H1 (cell line): ENCODE data around the gene DIPK2A. TPM values are rescaled to one million over a fixed set of nuclear protein-coding genes. Genes with fewer than 3 reads are reported as not detected.

Experiments
- CTCF ChIA-PET: fragments of 300-600 bp; sonication (Branson Sonifier 250); formaldehyde crosslinking; loops from one replicate; lab custom pipeline; 2021; ENCODE audit not compliant: partially characterized antibody; lab: Charles Lee
- POLR2A ChIA-PET: fragments of 300-600 bp; sonication (Branson Sonifier 250); formaldehyde crosslinking; loops from one replicate; lab custom pipeline; 2021; ENCODE audit warnings: inconsistent platforms; ENCODE audit not compliant: partially characterized antibody; lab: Charles Lee
- DNase-seq, 2 experiments: peaks; one replicate each; pipeline versions ENCODE4 v3.0.0 to v3.0.0-alpha.2; 2010 to 2022; ENCODE audit warnings: low spot score in 2 of 2, low read depth in 1 of 2, mixed read lengths in 1 of 2
- FAIRE-seq: peaks from 2 replicates; lab custom pipeline; 2011; peaks lifted over from hg19 to GRCh38; lab: Jason Lieb, UNC
- H2AFZ ChIP-seq: 2 replicates; pipeline ENCODE4 v1.8.1; 2012; ENCODE audit warnings: low read length, inconsistent platforms
- H2AK5ac ChIP-seq: 2 replicates; pipeline ENCODE4 v1.6.1; 2013; ENCODE audit warnings: low read depth, low read length
- H2BK120ac ChIP-seq: replicated peaks from 2 replicates; pipeline ENCODE3; 2013; ENCODE audit warnings: low read depth, low read length, inconsistent platforms
- H2BK12ac ChIP-seq: 2 replicates; pipeline ENCODE4 v1.6.1; 2013; ENCODE audit warnings: low read depth, low read length
- H2BK15ac ChIP-seq: 2 replicates; pipeline ENCODE4 v1.6.1; 2013; ENCODE audit warnings: low read length
- H2BK20ac ChIP-seq: 2 replicates; pipeline ENCODE4 v1.6.1; 2013; ENCODE audit warnings: low read length
- H2BK5ac ChIP-seq: 2 replicates; pipeline ENCODE4 v1.6.1; 2013; ENCODE audit warnings: low read depth, low read length
- H3K14ac ChIP-seq: 2 replicates; pipeline ENCODE4 v1.6.1; 2013; ENCODE audit warnings: inconsistent platforms; ENCODE audit not compliant: insufficient read length
- H3K18ac ChIP-seq: 2 replicates; pipeline ENCODE4 v1.6.1; 2013; ENCODE audit warnings: low read length; ENCODE audit errors: extremely low read depth
- H3K23ac ChIP-seq: 2 replicates; pipeline ENCODE4 v1.6.1; 2013; ENCODE audit warnings: inconsistent platforms; ENCODE audit not compliant: insufficient read length
- H3K23me2 ChIP-seq: 2 replicates; pipeline ENCODE4 v1.6.1; 2013; ENCODE audit warnings: low read depth, low read length
- H3K27ac ChIP-seq: 2 replicates; pipeline ENCODE4 v1.6.1; 2011; ENCODE audit warnings: low read depth, low read length, inconsistent platforms
- H3K27me3 ChIP-seq, 4 experiments: replicated peaks in 1 of 4; 1 replicate in 1 of 4; 2 replicates in 3 of 4; pipeline versions ENCODE4 v1.6.1 to v1.8.1; 2011 to 2013; ENCODE audit warnings: low read length in 3 of 4, mild to moderate bottlenecking in 3 of 4, inconsistent platforms in 2 of 4, mixed read lengths in 2 of 4, moderate library complexity in 1 of 4; ENCODE audit not compliant: control insufficient read depth in 3 of 4, insufficient read depth in 3 of 4; ENCODE audit errors: extremely low read depth in 1 of 4
- H3K36me3 ChIP-seq, 4 experiments: 2 replicates each; pipeline versions ENCODE4 v1.6.1 to v1.8.1; 2011 to 2013; ENCODE audit warnings: mild to moderate bottlenecking in 4 of 4, low read length in 3 of 4, moderate library complexity in 2 of 4, control low read depth in 1 of 4, inconsistent platforms in 1 of 4; ENCODE audit not compliant: insufficient read depth in 4 of 4, control insufficient read depth in 2 of 4
- H3K4ac ChIP-seq: replicated peaks from 2 replicates; pipeline ENCODE3; 2013; ENCODE audit warnings: low read length, low read depth, mixed read lengths, inconsistent platforms; ENCODE audit not compliant: insufficient read length
- H3K4me1 ChIP-seq, 4 experiments: replicated peaks in 1 of 4; 1 replicate in 1 of 4; 2 replicates in 3 of 4; pipeline versions ENCODE4 v1.6.1 to v1.8.1; 2011 to 2013; ENCODE audit warnings: low read length in 3 of 4, inconsistent platforms in 2 of 4, mixed read lengths in 1 of 4; ENCODE audit not compliant: insufficient read depth in 4 of 4, control insufficient read depth in 3 of 4
- H3K4me2 ChIP-seq, 2 experiments: 2 replicates each; pipeline versions ENCODE4 v1.6.1 to v1.8.1; 2011 to 2013; ENCODE audit warnings: low read depth in 2 of 2, low read length in 2 of 2, control low read depth in 1 of 2, inconsistent platforms in 1 of 2, mild to moderate bottlenecking in 1 of 2; ENCODE audit not compliant: insufficient read depth in 1 of 2
- H3K4me3 ChIP-seq, 4 experiments: fragments of 200-600, 300-600 bp in 1 of 4; sonication (generic), shearing (Covaris generic), sonication (Bioruptor Twin) in 1 of 4; 2 replicates each; pipeline versions ENCODE4 v1.5.1 to v1.8.1; 2011 to 2016; ENCODE audit warnings: low read length in 4 of 4, low read depth in 3 of 4, control low read depth in 2 of 4, inconsistent platforms in 2 of 4, mild to moderate bottlenecking in 2 of 4, mixed read lengths in 1 of 4, moderate library complexity in 1 of 4; ENCODE audit not compliant: insufficient read depth in 2 of 4; ENCODE audit errors: extremely low read depth in 1 of 4
- H3K56ac ChIP-seq: replicated peaks from 2 replicates; pipeline ENCODE3; 2013; ENCODE audit warnings: low read depth, mild to moderate bottlenecking, mixed read lengths, low read length, inconsistent platforms; ENCODE audit not compliant: insufficient read length
- H3K79me1 ChIP-seq: 2 replicates; pipeline ENCODE4 v1.6.1; 2013; ENCODE audit warnings: low read depth, low read length, control low read depth
- H3K79me2 ChIP-seq, 2 experiments: 2 replicates each; pipeline versions ENCODE4 v1.6.1 to v1.8.1; 2012 to 2013; ENCODE audit warnings: low read length in 2 of 2, mild to moderate bottlenecking in 2 of 2, inconsistent platforms in 1 of 2; ENCODE audit not compliant: insufficient read depth in 2 of 2, control insufficient read depth in 1 of 2
- H3K9ac ChIP-seq, 4 experiments: replicated peaks in 1 of 4; 1 replicate in 1 of 4; 2 replicates in 3 of 4; pipeline versions ENCODE4 v1.6.1 to v1.8.1; 2011 to 2013; ENCODE audit warnings: low read depth in 3 of 4, low read length in 3 of 4, control low read depth in 2 of 4, mild to moderate bottlenecking in 2 of 4, moderate library complexity in 2 of 4, inconsistent platforms in 1 of 4; ENCODE audit errors: extremely low read depth in 1 of 4
- H3K9me3 ChIP-seq, 2 experiments: 2 replicates each; pipeline versions ENCODE4 v1.6.1 to v1.8.1; 2012 to 2013; ENCODE audit warnings: mild to moderate bottlenecking in 2 of 2, moderate library complexity in 2 of 2, control low read depth in 1 of 2, inconsistent platforms in 1 of 2, low read depth in 1 of 2, low read length in 1 of 2, mixed read lengths in 1 of 2; ENCODE audit not compliant: insufficient read depth in 2 of 2
- H4K20me1 ChIP-seq, 2 experiments: replicated peaks in 1 of 2; 2 replicates each; pipeline versions ENCODE3 to v1.8.1; 2011 to 2013; ENCODE audit warnings: inconsistent platforms in 2 of 2, low read length in 2 of 2, mild to moderate bottlenecking in 1 of 2; ENCODE audit not compliant: insufficient read depth in 2 of 2, control insufficient read depth in 1 of 2
- H4K5ac ChIP-seq: 2 replicates; pipeline ENCODE4 v1.6.1; 2013; ENCODE audit warnings: low read length, low read depth, mixed read lengths, inconsistent platforms; ENCODE audit not compliant: insufficient read length
- H4K8ac ChIP-seq: 2 replicates; pipeline ENCODE4 v1.8.0; 2013; ENCODE audit warnings: mild to moderate bottlenecking, moderate library complexity, low read length, inconsistent platforms; ENCODE audit not compliant: insufficient read depth; ENCODE audit errors: extremely low read depth
- H4K91ac ChIP-seq: replicated peaks from 2 replicates; pipeline ENCODE3; 2013; ENCODE audit warnings: low read length, mixed read lengths, inconsistent platforms; ENCODE audit not compliant: insufficient read length
- CREB1 ChIP-seq: IDR thresholded peaks from 2 replicates; pipeline ENCODE4 v1.6.1; 2012; ENCODE audit warnings: inconsistent platforms
- CTBP2 ChIP-seq: IDR thresholded peaks from 2 replicates; pipeline ENCODE4 v1.7.0; 2011; ENCODE audit warnings: borderline replicate concordance, mild to moderate bottlenecking, moderate library complexity, mixed read lengths, low read length; ENCODE audit not compliant: insufficient read depth, insufficient read length
- SUZ12 ChIP-seq: fragments of 200-600 bp; sonication (generic); IDR thresholded peaks from 2 replicates; pipeline ENCODE4 v1.6.1; 2012; ENCODE audit warnings: mild to moderate bottlenecking, inconsistent platforms, low read length, moderate library complexity, mixed read lengths
- ZNF274 ChIP-seq: IDR thresholded peaks from 2 replicates; pipeline ENCODE4 v1.7.0; 2012; ENCODE audit warnings: low read length, borderline replicate concordance; ENCODE audit errors: extremely low read depth
- WGBS, 2 experiments: shearing (Covaris generic) in 1 of 2; methylation state at CpG; one replicate each; pipeline versions ENCODE4 v1.1.6 to v1.1.7; 2013 to 2015; ENCODE audit warnings: low lambda C conversion rate in 2 of 2, mixed read lengths in 2 of 2, inconsistent platforms in 1 of 2, low coverage in 1 of 2, missing lambda C conversion rate in 1 of 2; ENCODE audit not compliant: insufficient replicate concordance in 2 of 2, insufficient coverage in 1 of 2, insufficient read length in 1 of 2; ENCODE audit errors: extremely low coverage in 1 of 2, missing lambda C conversion rate in 1 of 2; 5-methylcytosine and 5-hydroxymethylcytosine counted together
- polyA plus RNA-seq, 7 experiments: library from polyadenylated mRNA; depleted of rRNA in 3 of 7; stranded (reverse) in 5 of 7; unstranded in 2 of 7; fragments of >200 nt in 5 of 7; fragments of 200-250 nt in 2 of 7; gene quantifications; 1 replicate in 5 of 7; 2 replicates in 1 of 7; 4 replicates in 1 of 7; pipeline versions ENCODE4 v1.2.1 to v1.2.3, GENCODE V29; 2011 to 2013; ENCODE audit warnings: missing spikeins in 2 of 7, mixed read lengths in 2 of 7
- total RNA-seq: library from RNA; stranded (reverse); fragmentation: NEBNext Ultra II Directional; extraction: Animal tissue kit (Norgen Biotek cat#: 25700); gene quantifications from 2 replicates; pipeline ENCODE4 v1.2.1, GENCODE V29; 2021

Gene DIPK2A
- total and polyA plus RNA-seq, 2 of the 8 experiments (the other 6 are each of a cell fraction or from before 2014, with no cell fraction given), result 18.4 to 28.7 TPM

GRCh38 chr3:143956838-143957237, 14.8 kb upstream of the DIPK2A start:
- Histone ChIP-seq H3K23ac (no peak overlapping the region), H3K4me3 (no peak overlapping the region), H2BK15ac (no peak overlapping the region), H3K36me3 (no peaks in the 10 kb centered on the region), H3K18ac (no peak overlapping the region), H3K56ac (no peak overlapping the region), H3K27me3 (no peaks in the 10 kb centered on the region), H3K4ac (no peak overlapping the region), H2BK5ac (no peak overlapping the region), H3K9ac (no peak overlapping the region), H4K8ac (no peak overlapping the region), H2BK20ac (no peak overlapping the region), H3K23me2 (no peaks in the 10 kb centered on the region), H2BK120ac (no peak overlapping the region), H3K9me3 (no peaks in the 10 kb centered on the region), H4K5ac (no peak overlapping the region), H3K79me1 (no peaks in the 10 kb centered on the region), H4K20me1 (no peaks in the 10 kb centered on the region), H4K91ac (no peak overlapping the region), H3K27ac (no peak overlapping the region), H2AFZ (no peak overlapping the region), H2BK12ac (no peak overlapping the region), H3K14ac (no peak overlapping the region), H3K79me2 (no peaks in the 10 kb centered on the region), H3K4me1 (no peaks in the 10 kb centered on the region), H3K4me2 (no peak overlapping the region), H2AK5ac (no peak overlapping the region)
- ChIA-PET CTCF (interaction anchor here (0.6 to 1.1 kb wide), 3 partner anchors 63 to 1746 kb away, joined by 3 to 5 read pairs (median 4); no protein-coding TSS in a partner anchor), POLR2A (interaction anchor here (1.4 kb wide), 1 partner anchor 14 kb away, joined by 4 read pairs; the partner anchor contains the start of gene DIPK2A)
- DNase-seq, result no peak
- WGBS, 2 experiments, result 89% methylated on average over 1 of the region's 1 CpG; no CpG with 5 or more reads in 1 of the 2 experiments
- TF ChIP-seq ZNF274 (no peak), SUZ12 (no peak), CTBP2 (no peak), CREB1 (no peak)
- no peak for FAIRE-seq
